K562 (cell line): ENCODE results near the gene TUSC7. TPM values are rescaled to one million over a fixed set of nuclear protein-coding genes. Genes with fewer than 3 reads are reported as not detected.

Experiments
- ATAC-seq: fragments of 200-7000 bp; cut with Tn5 transposase; 3 replicates; pipeline ENCODE4 v1.9.1; 2020; ENCODE audit warnings: moderate library complexity
- BruUV-seq: library from RNA; stranded (reverse); fragments of 400-500 nt; replicated peaks from 2 replicates; lab custom pipeline; 2021; lab: Mats Ljungman, UMichigan
- CTCF ChIA-PET: fragments of 300-600 bp; formaldehyde crosslinking; extraction: SDS; loops from one replicate; lab custom pipeline; 2021; ENCODE audit warnings: low intra/inter-chr PET ratio; lab: Yijun Ruan, JAX
- POLR2A ChIA-PET: fragments of 300-600, 350-650 bp; sonication (Branson Sonifier 250); formaldehyde crosslinking; extraction: SDS; loops from one replicate; lab custom pipeline; 2021; ENCODE audit warnings: antibody characterized with exemption, inconsistent platforms; lab: Yijun Ruan, JAX
- DNase-seq, 4 experiments: peaks; one replicate each; pipeline versions ENCODE4 v3.0.0 to v3.0.0-alpha.2; 2011 to 2018; ENCODE audit warnings: low spot score in 3 of 4, mixed read lengths in 3 of 4; ENCODE audit errors: extremely low read depth in 1 of 4
- FAIRE-seq: peaks from 2 replicates; lab custom pipeline; 2011; peaks lifted over from hg19 to GRCh38; lab: Jason Lieb, UNC
- H2AFZ ChIP-seq: 2 replicates; pipeline ENCODE4 v1.6.0; 2011; ENCODE audit warnings: low read depth, low read length, control low read depth, inconsistent platforms
- H3K27ac ChIP-seq: fragments of 200-600 bp; 3 replicates; pipeline ENCODE4 v1.8.0; 2011; ENCODE audit warnings: low read depth, mild to moderate bottlenecking, control low read depth, inconsistent platforms, low read length, moderate library complexity, mixed read lengths; ENCODE audit errors: extremely low read depth
- H3K27me3 ChIP-seq, 2 experiments: fragments of 300-600 bp in 1 of 2; 2 replicates in 1 of 2; 3 replicates in 1 of 2; pipeline versions ENCODE4 v1.6.0 to v1.8.0; 2011; ENCODE audit warnings: inconsistent platforms in 2 of 2, low read length in 2 of 2, mild to moderate bottlenecking in 1 of 2, mixed read lengths in 1 of 2, moderate library complexity in 1 of 2; ENCODE audit not compliant: control insufficient read depth in 2 of 2, insufficient read depth in 2 of 2
- H3K36me3 ChIP-seq: fragments of 300-600 bp; 3 replicates; pipeline ENCODE4 v1.8.0; 2011; ENCODE audit warnings: mild to moderate bottlenecking, low read length, inconsistent platforms; ENCODE audit not compliant: control insufficient read depth, insufficient read depth
- H3K4me1 ChIP-seq, 2 experiments: fragments of 200-600 bp in 1 of 2; replicated peaks in 1 of 2; 2 replicates in 1 of 2; 3 replicates in 1 of 2; pipeline versions ENCODE4 v1.5.1 to v1.8.0; 2011; ENCODE audit warnings: inconsistent platforms in 2 of 2, low read length in 2 of 2, mild to moderate bottlenecking in 1 of 2, mixed read lengths in 1 of 2, moderate library complexity in 1 of 2; ENCODE audit not compliant: control insufficient read depth in 2 of 2, insufficient read depth in 2 of 2
- H3K4me2 ChIP-seq: 2 replicates; pipeline ENCODE4 v1.6.1; 2011; ENCODE audit warnings: low read length, control low read depth, inconsistent platforms, mixed read lengths; ENCODE audit not compliant: insufficient read depth
- H3K4me3 ChIP-seq: fragments of 200-600 bp; sonication (generic), shearing (Covaris generic); 2 replicates; pipeline ENCODE4 v1.5.1; 2016; ENCODE audit warnings: control low read depth, inconsistent platforms
- H3K79me2 ChIP-seq: fragments of 200-600 bp; 3 replicates; pipeline ENCODE4 v1.8.0; 2011; ENCODE audit warnings: low read length, inconsistent platforms; ENCODE audit not compliant: control insufficient read depth, insufficient read depth
- H3K9ac ChIP-seq, 2 experiments: 2 replicates each; pipeline versions ENCODE4 v1.6.0 to v1.6.1; 2011; ENCODE audit warnings: low read depth in 2 of 2, low read length in 2 of 2, control low read depth in 1 of 2, inconsistent platforms in 1 of 2, mild to moderate bottlenecking in 1 of 2, mixed read lengths in 1 of 2; ENCODE audit not compliant: insufficient read depth in 1 of 2
- H3K9me1 ChIP-seq: one replicate; pipeline ENCODE4 v1.6.0; 2011; ENCODE audit warnings: inconsistent platforms, mild to moderate bottlenecking, low read length, moderate library complexity; ENCODE audit not compliant: control insufficient read depth, insufficient read depth
- H3K9me3 ChIP-seq: replicated peaks from 2 replicates; pipeline ENCODE4 v1.5.1; 2011; ENCODE audit warnings: low read depth, low read length, inconsistent platforms; ENCODE audit not compliant: control insufficient read depth, insufficient read depth
- H4K20me1 ChIP-seq: replicated peaks from 2 replicates; pipeline ENCODE4 v1.6.1; 2011; ENCODE audit warnings: low read length, inconsistent platforms, mixed read lengths; ENCODE audit not compliant: control insufficient read depth, insufficient read depth
- DPF2 ChIP-seq: fragments of 450-650 bp; IDR thresholded peaks from 2 replicates; pipeline ENCODE4 v1.6.1; 2016
- E4F1 ChIP-seq: fragments of 250-450 bp; sonication (Bioruptor Pico); IDR thresholded peaks from 2 replicates; pipeline ENCODE4 v1.5.0; 2021; ENCODE audit warnings: mild to moderate bottlenecking, borderline replicate concordance
- MAFG ChIP-seq: fragments of 450-650 bp; conservative IDR thresholded peaks from 2 replicates; pipeline ENCODE4 v1.6.1; 2016; ENCODE audit warnings: missing genetic modification characterization, missing compliant biosample characterization
- NCOA1 ChIP-seq: fragments of 450-650 bp; IDR thresholded peaks from 2 replicates; pipeline ENCODE4 v1.6.1; 2016; ENCODE audit warnings: low read depth
- NELFE ChIP-seq: IDR thresholded peaks from 2 replicates; pipeline ENCODE4 v1.6.1; 2011; ENCODE audit warnings: mild to moderate bottlenecking; ENCODE audit not compliant: insufficient read depth, insufficient read length
- POU5F1 ChIP-seq: fragments of 150-350 bp; IDR thresholded peaks from 2 replicates; pipeline ENCODE4 v1.6.1; 2014; ENCODE audit warnings: borderline replicate concordance, low read length, low read depth, mild to moderate bottlenecking; ENCODE audit not compliant: partially characterized antibody
- RBBP5 ChIP-seq: fragments of 200-600 bp; sonication (generic); IDR thresholded peaks from 2 replicates; pipeline ENCODE4 v1.6.1; 2012; ENCODE audit warnings: borderline replicate concordance, mild to moderate bottlenecking, low read length, control low read depth, inconsistent platforms; ENCODE audit not compliant: insufficient read depth, poor library complexity, severe bottlenecking
- SAFB2 ChIP-seq: fragments of 200-400 bp; formaldehyde crosslinking; IDR thresholded peaks from 2 replicates; pipeline ENCODE4 v1.6.1; 2018; ENCODE audit warnings: borderline replicate concordance, low read length, low read depth, moderate library complexity; ENCODE audit not compliant: severe bottlenecking
- SIN3B ChIP-seq: fragments of 450-650 bp; IDR thresholded peaks from 2 replicates; pipeline ENCODE4 v1.6.1; 2017; ENCODE audit warnings: low read depth, mild to moderate bottlenecking, moderate library complexity
- SRSF1 ChIP-seq: fragments of 200-400 bp; formaldehyde crosslinking; IDR thresholded peaks from 2 replicates; pipeline ENCODE4 v1.6.1; 2017; ENCODE audit warnings: mild to moderate bottlenecking, low read depth, low read length, moderate library complexity
- TAF1 ChIP-seq: IDR thresholded peaks from 2 replicates; pipeline ENCODE4 v1.6.1; 2011; ENCODE audit warnings: mild to moderate bottlenecking, low read length, moderate library complexity; ENCODE audit not compliant: insufficient read depth, control insufficient read depth, severe bottlenecking; ENCODE audit errors: extremely low read depth
- TAF7 ChIP-seq: fragments of 450-650 bp; IDR thresholded peaks from 2 replicates; pipeline ENCODE4 v1.6.1; 2016; ENCODE audit warnings: missing genetic modification characterization, missing compliant biosample characterization
- TCF7 ChIP-seq: sonication (generic); IDR thresholded peaks from 2 replicates; pipeline ENCODE4 v1.6.1; 2016; ENCODE audit warnings: antibody characterized with exemption, borderline replicate concordance
- ZHX1 ChIP-seq: fragments of 150-350 bp; conservative IDR thresholded peaks from 2 replicates; pipeline ENCODE4 v1.6.1; 2014; ENCODE audit warnings: low read length
- ZNF77 ChIP-seq: fragments of 250-450 bp; sonication (Bioruptor Pico); IDR thresholded peaks from 2 replicates; pipeline ENCODE4 v1.5.0; 2020
- WGBS: fragments of 100-300 bp; shearing (Covaris generic); methylation state at CpG from one replicate; pipeline ENCODE4 v1.1.6; 2016; ENCODE audit warnings: low coverage, mixed read lengths; ENCODE audit not compliant: insufficient coverage; ENCODE audit errors: missing lambda C conversion rate; 5-methylcytosine and 5-hydroxymethylcytosine counted together
- in situ Hi-C: fragments of 300-500 bp; cut with MboI; formaldehyde crosslinking; loops from 4 replicates; pipeline ENCODE4 v1.15.0; 2018; ENCODE audit warnings: inconsistent platforms, mixed read lengths
- intact Hi-C: fragments of 100-400 bp; cut with micrococcal nuclease; formaldehyde crosslinking; loops from 2 replicates; pipeline ENCODE4 v1.14.2; 2022
- polyA plus RNA-seq, 8 experiments: library from polyadenylated mRNA; depleted of rRNA in 4 of 8; stranded (reverse) in 5 of 8; unstranded in 3 of 8; fragments of >200 nt; fragmentation: Nextera tagmentation in 2 of 8; fragmentation: Illumina TruSeq in 1 of 8; extraction: Ambion mirVana in 2 of 8; extraction: Trizol in 1 of 8; gene quantifications; 2 replicates each; pipeline versions ENCODE4 v1.2.1 to v1.2.3, GENCODE V29; 2011 to 2014; ENCODE audit warnings: inconsistent platforms in 1 of 8, missing spikeins in 1 of 8
- total RNA-seq, 7 experiments: library from RNA; depleted of rRNA in 6 of 7; stranded (reverse); fragments of >200 nt in 6 of 7; fragmentation: Illumina TruSeq in 2 of 7; extraction: Trizol in 2 of 7; gene quantifications; 2 replicates each; pipeline versions ENCODE4 v1.2.1 to v1.2.3, GENCODE V29; 2011 to 2021; ENCODE audit warnings: low replicate concordance in 1 of 7
- TF ChIP-seq, protein P1 (sequence below): fragments of 250-450 bp; sonication (Bioruptor Pico); IDR thresholded peaks from 2 replicates; pipeline ENCODE4 v1.5.1; 2021; ENCODE audit warnings: mild to moderate bottlenecking

TUSC7 gene
- total and polyA plus RNA-seq, 9 of the 15 experiments (the other 6 are each of a cell fraction or from before 2014, with no cell fraction given) = not detected

DNA sequence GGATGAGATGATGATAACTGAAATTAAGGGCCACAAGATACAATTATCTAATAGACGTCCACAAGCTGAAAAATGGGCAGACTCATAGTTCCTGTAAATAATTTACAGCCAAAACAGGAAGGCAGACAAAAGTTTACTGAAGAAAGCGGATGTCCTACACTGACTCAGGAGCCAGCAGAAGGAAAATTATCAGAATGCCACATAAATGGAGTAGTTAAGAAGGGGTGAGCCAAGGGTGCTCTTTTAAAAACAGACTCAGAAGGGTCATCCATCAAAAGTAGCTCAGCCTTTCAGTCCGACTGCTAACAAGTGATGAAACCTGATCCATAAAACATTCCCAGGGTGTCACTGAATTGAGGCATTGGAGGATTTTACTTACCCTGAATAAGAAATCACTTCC is 39.8 kb downstream of the TUSC7 start (continued):
- TF ChIP-seq ZHX1 = no peak

DNA sequence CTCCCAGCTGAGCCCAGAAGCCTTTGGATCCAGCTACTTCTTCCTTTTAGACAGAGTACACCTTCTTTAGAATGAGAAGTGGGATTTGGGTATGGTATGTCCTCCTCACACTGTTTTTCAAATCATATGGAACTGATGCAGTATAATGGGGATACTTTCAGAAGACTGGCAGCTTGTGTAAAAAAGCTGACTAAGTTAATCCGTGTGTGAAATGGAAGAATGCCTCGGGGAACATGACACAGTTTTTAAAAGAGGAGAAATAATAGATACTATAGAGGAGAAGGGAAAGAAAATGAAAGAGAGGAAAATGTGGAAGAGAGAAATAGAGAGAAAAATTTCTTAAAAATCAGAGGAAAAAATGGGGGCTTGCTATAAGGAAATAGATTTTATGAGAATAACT is 47.7 kb downstream of the TUSC7 start:
- in situ Hi-C loops = loop anchor here (25.0 kb wide), 1 partner anchor 620 kb away; no protein-coding TSS in a partner anchor
- TF ChIP-seq SRSF1 = no peak
- no peak for TF ChIP-seq MAFG (tag)
- no peak for TF ChIP-seq E4F1 (CRISPR knock-in tag)
- no peak for TF ChIP-seq RBBP5
- no peak for TF ChIP-seq TAF1
- TF ChIP-seq NCOA1 = no peak
- no peak for TF ChIP-seq POU5F1
- TF ChIP-seq ZNF77 (CRISPR knock-in tag) = no peak
- TF ChIP-seq TCF7 = no peak
- TF ChIP-seq TAF7 (tag) = no peak
- no peak for TF ChIP-seq SIN3B
- no peak for TF ChIP-seq NELFE
- TF ChIP-seq DPF2 = no peak
- TF ChIP-seq, protein P1, sequence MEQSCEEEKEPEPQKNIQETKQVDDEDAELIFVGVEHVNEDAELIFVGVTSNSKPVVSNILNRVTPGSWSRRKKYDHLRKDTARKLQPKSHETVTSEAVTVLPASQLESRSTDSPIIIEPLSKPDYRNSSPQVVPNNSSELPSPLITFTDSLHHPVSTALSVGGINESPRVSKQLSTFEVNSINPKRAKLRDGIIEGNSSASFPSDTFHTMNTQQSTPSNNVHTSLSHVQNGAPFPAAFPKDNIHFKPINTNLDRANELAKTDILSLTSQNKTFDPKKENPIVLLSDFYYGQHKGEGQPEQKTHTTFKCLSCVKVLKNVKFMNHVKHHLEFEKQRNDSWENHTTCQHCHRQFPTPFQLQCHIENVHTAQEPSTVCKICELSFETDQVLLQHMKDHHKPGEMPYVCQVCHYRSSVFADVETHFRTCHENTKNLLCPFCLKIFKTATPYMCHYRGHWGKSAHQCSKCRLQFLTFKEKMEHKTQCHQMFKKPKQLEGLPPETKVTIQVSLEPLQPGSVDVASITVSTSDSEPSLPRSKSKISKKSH (CRISPR knock-in tag) = no peak
- no peak for TF ChIP-seq SAFB2

More for the DNA sequence above, 47.7 kb downstream of the TUSC7 start:
- Histone ChIP-seq H3K9me3 (no peaks in the 10 kb centered on the region), H2AFZ (no peak overlapping the region), H3K9me1 (no peaks in the 10 kb centered on the region), H3K36me3 (no peaks in the 10 kb centered on the region), H3K4me2 (no peak overlapping the region), H3K4me3 (no peak overlapping the region), H3K27me3 (no peaks in the 10 kb centered on the region), H3K4me1 (no peaks in the 10 kb centered on the region), H3K79me2 (no peaks in the 10 kb centered on the region), H3K27ac (no peak overlapping the region), H3K9ac (no peak overlapping the region), H4K20me1 (no peaks in the 10 kb centered on the region)
- no CpG with 5 or more reads among the region's 2 CpGs for WGBS
- no TSS peak for BruUV-seq
- CTCF ChIA-PET = no interaction called here
- POLR2A ChIA-PET = no interaction called here
- no peak for FAIRE-seq
- intact Hi-C loops = loop anchor here (5.0 kb wide), 1 partner anchor 935 kb away; no protein-coding TSS in a partner anchor
- no peak for DNase-seq
- ATAC-seq = no peak
